DMS53 treated with DMSO at 0.1 percent for 48 hours (cell line): Measurements from ENCODE around the gene SCARB1.
A peak's percentile ranks its signal among the peaks of the same experiment; 100 is the strongest.

Experiments used
- DNase-seq: peaks from one replicate; lab custom pipeline; 2025; ENCODE audit not compliant: unreplicated experiment; lab: John Stamatoyannopoulos, UW

The SCARB1 gene

GRCh38 chr12:124778411-124778810 lies 85.3 kb downstream of the SCARB1 start:
- DNase-seq = no peak

GRCh38 chr12:124777399-124778372 lies 86.0 kb downstream of the SCARB1 start:
- no peak for DNase-seq

GRCh38 chr12:124776125-124776513 lies 87.5 kb downstream of the SCARB1 start:
- DNase-seq = no peak

GRCh38 chr12:124774462-124775167 lies 89.0 kb downstream of the SCARB1 start:
- no peak for DNase-seq

- no peak for DNase-seq
These were observed 89.6 kb downstream of the SCARB1 start for GRCh38 chr12:124774054-124774461.

GRCh38 chr12:124772289-124773170 lies 91.1 kb downstream of the SCARB1 start:
- no peak for DNase-seq

GRCh38 chr12:124771462-124772288 lies 92.0 kb downstream of the SCARB1 start:
- peak; percentile 61 for DNase-seq

GRCh38 chr12:124770728-124771127 lies 92.9 kb downstream of the SCARB1 start:
- no peak for DNase-seq

GRCh38 chr12:124769881-124770512 lies 93.7 kb downstream of the SCARB1 start:
- no peak for DNase-seq

GRCh38 chr12:124769163-124769530 lies 94.5 kb downstream of the SCARB1 start:
- no peak for DNase-seq

GRCh38 chr12:124768452-124769162 lies 95.1 kb downstream of the SCARB1 start:
- DNase-seq = no peak

- peak; percentile 44 for DNase-seq
These were observed 96.4 kb downstream of the SCARB1 start for GRCh38 chr12:124767066-124767821.

- no peak for DNase-seq
These were observed 97.0 kb downstream of the SCARB1 start for GRCh38 chr12:124766727-124767065.

GRCh38 chr12:124765581-124766489 lies 97.8 kb downstream of the SCARB1 start:
- no peak for DNase-seq

GRCh38 chr12:124764870-124765580 lies 98.6 kb downstream of the SCARB1 start:
- no peak for DNase-seq

GRCh38 chr12:124764451-124764850 lies 99.2 kb downstream of the SCARB1 start:
- DNase-seq = no peak

- DNase-seq = no peak
These were observed 100.1 kb downstream of the SCARB1 start for GRCh38 chr12:124763594-124763979.
